SU-DHL-6 (cell line): ENCODE results near the gene NEGR1.

Experiments
- EZH2phosphoT487 ChIP-seq: fragments of 200-600 bp; sonication (generic), shearing (Covaris generic); conservative IDR thresholded peaks from 2 replicates; pipeline ENCODE4 v1.6.1; 2018; ENCODE audit warnings: mild to moderate bottlenecking, antibody characterized with exemption, low read length, moderate library complexity, mixed read lengths
- TF ChIP-seq, protein P1 (sequence below): fragments of 200-600 bp; sonication (generic); IDR thresholded peaks from one replicate; pipeline ENCODE4 v1.5.1; 2017; ENCODE audit warnings: antibody characterized with exemption, mild to moderate bottlenecking, low read length, moderate library complexity; ENCODE audit not compliant: insufficient read depth, poor library complexity, severe bottlenecking

DNA sequence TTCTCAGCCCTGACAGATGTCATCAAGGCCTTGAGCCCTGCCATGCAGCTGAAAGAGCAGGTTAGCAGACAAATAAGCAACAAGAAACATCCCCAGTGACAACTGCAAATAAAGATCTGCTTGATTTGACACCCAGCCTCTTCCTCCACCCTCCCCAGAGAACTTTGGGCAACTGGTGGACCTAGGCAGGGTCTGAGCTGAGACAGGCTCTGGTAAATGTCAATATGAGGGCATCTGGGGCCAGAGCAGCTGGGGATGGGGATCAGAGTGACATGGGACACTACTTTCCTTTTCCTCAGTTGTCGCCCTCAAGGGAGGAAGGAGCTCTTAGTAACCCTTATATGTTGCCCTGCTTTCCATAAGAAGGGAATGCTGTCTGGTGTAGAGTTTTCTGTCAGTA is 544.1 kb downstream of the NEGR1 start:
- TF ChIP-seq, protein P1, sequence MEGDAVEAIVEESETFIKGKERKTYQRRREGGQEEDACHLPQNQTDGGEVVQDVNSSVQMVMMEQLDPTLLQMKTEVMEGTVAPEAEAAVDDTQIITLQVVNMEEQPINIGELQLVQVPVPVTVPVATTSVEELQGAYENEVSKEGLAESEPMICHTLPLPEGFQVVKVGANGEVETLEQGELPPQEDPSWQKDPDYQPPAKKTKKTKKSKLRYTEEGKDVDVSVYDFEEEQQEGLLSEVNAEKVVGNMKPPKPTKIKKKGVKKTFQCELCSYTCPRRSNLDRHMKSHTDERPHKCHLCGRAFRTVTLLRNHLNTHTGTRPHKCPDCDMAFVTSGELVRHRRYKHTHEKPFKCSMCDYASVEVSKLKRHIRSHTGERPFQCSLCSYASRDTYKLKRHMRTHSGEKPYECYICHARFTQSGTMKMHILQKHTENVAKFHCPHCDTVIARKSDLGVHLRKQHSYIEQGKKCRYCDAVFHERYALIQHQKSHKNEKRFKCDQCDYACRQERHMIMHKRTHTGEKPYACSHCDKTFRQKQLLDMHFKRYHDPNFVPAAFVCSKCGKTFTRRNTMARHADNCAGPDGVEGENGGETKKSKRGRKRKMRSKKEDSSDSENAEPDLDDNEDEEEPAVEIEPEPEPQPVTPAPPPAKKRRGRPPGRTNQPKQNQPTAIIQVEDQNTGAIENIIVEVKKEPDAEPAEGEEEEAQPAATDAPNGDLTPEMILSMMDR: no peak
- TF ChIP-seq EZH2phosphoT487: no peak
